ENCODE measurements around the gene SLC1A4.

The SLC1A4 gene

GRCh38 chr2:64942693-64943092 lies 46.5 kb upstream of the SLC1A4 start:
- Histone ChIP-seq H3K36me3 (ENCODE audit: control insufficient read depth in 2 of 2, insufficient read depth in 1 of 2, low read length in 2 of 2) (no peaks in the 10 kb centered on the region), H3K4me3 (ENCODE audit: low read depth, low read length) (no peak overlapping the region), H3K4me1 (ENCODE audit: control insufficient read depth, insufficient read depth, low read length) (no peaks in the 10 kb centered on the region), H3K9me3 (ENCODE audit: control insufficient read depth, insufficient read depth, low read depth, low read length) (no peaks in the 10 kb centered on the region), H3K27ac (ENCODE audit: extremely low read depth, low read depth, low read length) (no peak overlapping the region)
- no peak for TF ChIP-seq GLIS1 (tag by site-specific recombination; IDR thresholded peaks at IDR 0.05)
- TF ChIP-seq ZNF423 (tag by site-specific recombination; IDR thresholded peaks at IDR 0.05), result no peak
- TF ChIP-seq PRDM6 (tag by site-specific recombination; IDR thresholded peaks at IDR 0.05), result no peak
- no peak for TF ChIP-seq OVOL3 (tag by site-specific recombination; IDR thresholded peaks at IDR 0.05)
- TF ChIP-seq ZNF521 (tag by site-specific recombination; IDR thresholded peaks at IDR 0.05), result no peak
- no peak for TF ChIP-seq ZNF654 (tag by site-specific recombination; IDR thresholded peaks at IDR 0.05; ENCODE audit: low read depth)
- no peak for TF ChIP-seq ZNF785 (tag by site-specific recombination; IDR thresholded peaks at IDR 0.05)
- no peak for TF ChIP-seq ZNF341 (tag by site-specific recombination; IDR thresholded peaks at IDR 0.05; ENCODE audit: low read depth)
- no peak for TF ChIP-seq ZBTB26 (tag by site-specific recombination; optimal IDR thresholded peaks at IDR 0.05)
- no peak for TF ChIP-seq ZNF223 (tag by site-specific recombination; IDR thresholded peaks at IDR 0.05)
- CTCF ChIA-PET, result no interaction called here
- POLR2A ChIA-PET, result no interaction called here

- no peak overlapping the region for H3K4me3 ChIP-seq (ENCODE audit: low read depth, low read length)
- TF ChIP-seq ZNF335 (tag by site-specific recombination; conservative IDR thresholded peaks at IDR 0.05) (no peak), ATF2 (tag by site-specific recombination; IDR thresholded peaks at IDR 0.05; ENCODE audit: low read depth) (no peak), ZNF677 (tag by site-specific recombination; IDR thresholded peaks at IDR 0.05) (no peak), PRDM10 (tag by site-specific recombination; IDR thresholded peaks at IDR 0.05) (no peak), ZBTB11 (tag by site-specific recombination; conservative IDR thresholded peaks at IDR 0.05; ENCODE audit: low read depth) (no peak), ZNF350 (tag by site-specific recombination; IDR thresholded peaks at IDR 0.05) (no peak), ZNF239 (tag by site-specific recombination; IDR thresholded peaks at IDR 0.05) (no peak), ZNF513 (tag by site-specific recombination; IDR thresholded peaks at IDR 0.05) (no peak), KLF8 (tag by site-specific recombination; IDR thresholded peaks at IDR 0.05) (no peak), ZNF266 (tag by site-specific recombination; IDR thresholded peaks at IDR 0.05; ENCODE audit: low read depth) (no peak)
- POLR2A ChIA-PET, result no interaction called here
- no peaks in the 10 kb centered on the region for H3K4me1 ChIP-seq (ENCODE audit: control insufficient read depth, insufficient read depth, low read length)
- no peaks in the 10 kb centered on the region for H3K9me3 ChIP-seq (ENCODE audit: control insufficient read depth, insufficient read depth, low read depth, low read length)
- CTCF ChIA-PET, result no interaction called here
- no peaks in the 10 kb centered on the region for H3K36me3 ChIP-seq (ENCODE audit: control insufficient read depth in 2 of 2, insufficient read depth in 1 of 2, low read length in 2 of 2)
- H3K27ac ChIP-seq (ENCODE audit: extremely low read depth, low read depth, low read length), result no peak overlapping the region
Measured at GRCh38 chr2:64943387-64944150, 45.6 kb upstream of the SLC1A4 start.

All from HEK293 (cell line).